HepG2 (cell line): ENCODE data around the gene POFUT2. TPM values are rescaled to one million over a fixed set of nuclear protein-coding genes. Genes with fewer than 3 reads are reported as not detected.

Experiments used
- CREM ChIP-seq, 2 experiments: sonication (generic) in 1 of 2; formaldehyde crosslinking in 1 of 2; IDR thresholded peaks; 2 replicates each; pipeline versions ENCODE4 v1.4.0 to v1.6.1; 2016 to 2020; ENCODE audit warnings: antibody characterized with exemption in 1 of 2, mild to moderate bottlenecking in 1 of 2, missing genetic modification reagents in 1 of 2
- FOXK1 ChIP-seq: sonication (generic); formaldehyde crosslinking; IDR thresholded peaks from 2 replicates; pipeline ENCODE4 v1.4.0; 2020; ENCODE audit warnings: low read depth, missing genetic modification reagents, borderline replicate concordance
- KDM3A ChIP-seq: IDR thresholded peaks from 2 replicates; pipeline ENCODE4 v1.6.1; 2018; ENCODE audit warnings: low read depth, missing compliant biosample characterization
- KLF15 ChIP-seq: sonication (generic); formaldehyde crosslinking; IDR thresholded peaks from 2 replicates; pipeline ENCODE4 v1.8.1; 2023; ENCODE audit warnings: borderline replicate concordance, mild to moderate bottlenecking, inconsistent platforms, missing genetic modification reagents, mixed read lengths
- TOPORS ChIP-seq: sonication (generic); formaldehyde crosslinking; IDR thresholded peaks from 2 replicates; pipeline ENCODE4 v1.8.0; 2023; ENCODE audit warnings: mild to moderate bottlenecking, missing genetic modification reagents
- ZFP41 ChIP-seq: sonication (generic); formaldehyde crosslinking; IDR thresholded peaks from 2 replicates; pipeline ENCODE4 v1.4.0; 2020; ENCODE audit warnings: mild to moderate bottlenecking, missing genetic modification reagents, borderline replicate concordance
- ZNF143 ChIP-seq: sonication (generic); formaldehyde crosslinking; IDR thresholded peaks from 2 replicates; pipeline ENCODE4 v1.4.0; 2020; ENCODE audit warnings: missing genetic modification reagents
- ZNF20 ChIP-seq: sonication (generic); formaldehyde crosslinking; IDR thresholded peaks from 2 replicates; pipeline ENCODE4 v1.4.0; 2020; ENCODE audit warnings: mild to moderate bottlenecking, moderate library complexity, missing genetic modification reagents
- ZNF33B ChIP-seq: sonication (generic); formaldehyde crosslinking; IDR thresholded peaks from 2 replicates; pipeline ENCODE4 v1.5.1; 2020; ENCODE audit warnings: mild to moderate bottlenecking, missing genetic modification reagents
- ZSCAN12 ChIP-seq: sonication (generic); formaldehyde crosslinking; IDR thresholded peaks from 2 replicates; pipeline ENCODE4 v1.9.0; 2021; ENCODE audit warnings: mild to moderate bottlenecking, missing genetic modification reagents
- polyA plus RNA-seq, 8 experiments: library from polyadenylated mRNA; depleted of rRNA in 3 of 8; stranded (reverse) in 7 of 8; unstranded in 1 of 8; fragments of >200 nt; fragmentation: Illumina TruSeq in 4 of 8; extraction: Trizol in 4 of 8; gene quantifications; 2 replicates each; pipeline versions ENCODE4 v1.2.1 to v1.2.3, GENCODE V29; 2011 to 2016; ENCODE audit warnings: low read depth in 4 of 8, missing spikeins in 1 of 8, mixed read lengths in 1 of 8; ENCODE audit not compliant: insufficient read depth in 1 of 8
- total RNA-seq, 5 experiments: library from RNA; depleted of rRNA; stranded (reverse); fragments of >200 nt; fragmentation: Illumina TruSeq; extraction: Trizol; gene quantifications; 2 replicates each; pipeline ENCODE4 v1.2.3, GENCODE V29; 2016; ENCODE audit warnings: low read depth in 1 of 5
- TF ChIP-seq, protein P1 (sequence below): sonication (generic); formaldehyde crosslinking; IDR thresholded peaks from 2 replicates; pipeline ENCODE4 v1.8.1; 2022; ENCODE audit warnings: mild to moderate bottlenecking, missing genetic modification reagents
- TF ChIP-seq, protein P2 (sequence below): sonication (generic); formaldehyde crosslinking; IDR thresholded peaks from 2 replicates; pipeline ENCODE4 v1.4.0; 2020; ENCODE audit warnings: missing genetic modification reagents, mild to moderate bottlenecking, borderline replicate concordance
- TF ChIP-seq, protein P3 (sequence below): IDR thresholded peaks from 2 replicates; pipeline ENCODE4 v1.6.1; 2016
- TF ChIP-seq, protein P4 (sequence below): sonication (generic); formaldehyde crosslinking; IDR thresholded peaks from 2 replicates; pipeline ENCODE4 v1.5.0; 2020; ENCODE audit warnings: mild to moderate bottlenecking, missing genetic modification reagents, borderline replicate concordance
- TF ChIP-seq, protein P5 (sequence below): sonication (generic); formaldehyde crosslinking; IDR thresholded peaks from 2 replicates; pipeline ENCODE4 v1.4.0; 2020; ENCODE audit warnings: missing genetic modification reagents

Gene POFUT2
- total and polyA plus RNA-seq, 2 of the 13 experiments (the other 11 are each of a cell fraction or from before 2014, with no cell fraction given): 22.8 to 24.0 TPM

DNA sequence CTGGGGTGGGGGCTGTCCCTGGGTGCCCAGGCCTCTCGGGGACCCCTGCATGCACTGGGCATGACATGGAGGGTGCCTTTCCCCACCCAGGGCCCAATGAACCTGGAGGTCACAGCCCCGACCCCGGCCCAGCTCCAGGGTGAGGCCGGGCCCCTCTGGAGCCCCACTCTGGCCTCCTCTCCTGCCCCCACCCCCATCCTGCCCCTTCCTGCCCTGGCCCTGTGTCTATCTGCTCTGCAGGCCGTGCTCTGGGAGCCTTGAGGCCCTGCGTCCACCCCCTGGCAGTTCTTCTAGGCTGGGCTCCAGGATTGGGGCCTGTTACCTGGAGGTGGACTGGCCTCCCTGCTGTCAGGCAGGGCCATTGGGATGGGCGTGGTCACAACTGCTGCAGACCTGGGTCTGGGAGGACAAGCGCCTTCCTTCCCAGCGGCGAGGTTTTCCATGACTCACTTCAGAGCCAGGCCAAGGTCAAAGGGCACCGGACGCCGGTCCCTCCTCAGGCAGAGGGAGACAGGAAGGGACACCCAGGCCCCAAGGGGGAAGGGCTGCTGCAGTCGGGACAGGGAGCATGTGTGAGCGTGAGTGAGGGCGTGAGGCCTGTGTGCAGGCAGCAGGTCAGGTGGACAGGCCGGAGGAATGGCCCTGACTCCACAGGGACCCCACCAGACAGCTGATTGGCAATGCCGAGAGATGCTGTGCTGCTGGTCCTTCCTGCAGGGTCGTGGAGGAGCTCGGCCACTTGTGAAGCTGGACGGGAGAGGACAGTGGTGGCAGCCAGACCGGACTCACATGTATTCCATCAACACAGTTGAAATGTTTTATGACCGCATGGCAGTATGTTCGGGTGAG lies 31.1 kb upstream of the POFUT2 start (continued):
- TF ChIP-seq, protein P1, sequence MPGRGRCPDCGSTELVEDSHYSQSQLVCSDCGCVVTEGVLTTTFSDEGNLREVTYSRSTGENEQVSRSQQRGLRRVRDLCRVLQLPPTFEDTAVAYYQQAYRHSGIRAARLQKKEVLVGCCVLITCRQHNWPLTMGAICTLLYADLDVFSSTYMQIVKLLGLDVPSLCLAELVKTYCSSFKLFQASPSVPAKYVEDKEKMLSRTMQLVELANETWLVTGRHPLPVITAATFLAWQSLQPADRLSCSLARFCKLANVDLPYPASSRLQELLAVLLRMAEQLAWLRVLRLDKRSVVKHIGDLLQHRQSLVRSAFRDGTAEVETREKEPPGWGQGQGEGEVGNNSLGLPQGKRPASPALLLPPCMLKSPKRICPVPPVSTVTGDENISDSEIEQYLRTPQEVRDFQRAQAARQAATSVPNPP (CRISPR knock-in tag): no peak
- TF ChIP-seq, protein P2, sequence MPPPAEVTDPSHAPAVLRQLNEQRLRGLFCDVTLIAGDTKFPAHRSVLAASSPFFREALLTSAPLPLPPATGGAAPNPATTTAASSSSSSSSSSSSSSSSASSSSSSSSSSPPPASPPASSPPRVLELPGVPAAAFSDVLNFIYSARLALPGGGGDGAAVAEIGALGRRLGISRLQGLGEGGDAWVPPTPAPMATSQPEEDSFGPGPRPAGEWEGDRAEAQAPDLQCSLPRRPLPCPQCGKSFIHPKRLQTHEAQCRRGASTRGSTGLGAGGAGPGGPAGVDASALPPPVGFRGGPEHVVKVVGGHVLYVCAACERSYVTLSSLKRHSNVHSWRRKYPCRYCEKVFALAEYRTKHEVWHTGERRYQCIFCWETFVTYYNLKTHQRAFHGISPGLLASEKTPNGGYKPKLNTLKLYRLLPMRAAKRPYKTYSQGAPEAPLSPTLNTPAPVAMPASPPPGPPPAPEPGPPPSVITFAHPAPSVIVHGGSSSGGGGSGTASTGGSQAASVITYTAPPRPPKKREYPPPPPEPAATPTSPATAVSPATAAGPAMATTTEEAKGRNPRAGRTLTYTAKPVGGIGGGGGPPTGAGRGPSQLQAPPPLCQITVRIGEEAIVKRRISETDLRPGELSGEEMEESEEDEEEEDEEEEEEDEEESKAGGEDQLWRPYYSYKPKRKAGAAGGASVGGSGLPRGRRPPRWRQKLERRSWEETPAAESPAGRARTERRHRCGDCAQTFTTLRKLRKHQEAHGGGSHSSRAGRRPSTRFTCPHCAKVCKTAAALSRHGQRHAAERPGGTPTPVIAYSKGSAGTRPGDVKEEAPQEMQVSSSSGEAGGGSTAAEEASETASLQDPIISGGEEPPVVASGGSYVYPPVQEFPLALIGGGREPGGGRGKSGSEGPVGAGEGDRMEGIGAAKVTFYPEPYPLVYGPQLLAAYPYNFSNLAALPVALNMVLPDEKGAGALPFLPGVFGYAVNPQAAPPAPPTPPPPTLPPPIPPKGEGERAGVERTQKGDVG: no peak
- TF ChIP-seq, protein P3, sequence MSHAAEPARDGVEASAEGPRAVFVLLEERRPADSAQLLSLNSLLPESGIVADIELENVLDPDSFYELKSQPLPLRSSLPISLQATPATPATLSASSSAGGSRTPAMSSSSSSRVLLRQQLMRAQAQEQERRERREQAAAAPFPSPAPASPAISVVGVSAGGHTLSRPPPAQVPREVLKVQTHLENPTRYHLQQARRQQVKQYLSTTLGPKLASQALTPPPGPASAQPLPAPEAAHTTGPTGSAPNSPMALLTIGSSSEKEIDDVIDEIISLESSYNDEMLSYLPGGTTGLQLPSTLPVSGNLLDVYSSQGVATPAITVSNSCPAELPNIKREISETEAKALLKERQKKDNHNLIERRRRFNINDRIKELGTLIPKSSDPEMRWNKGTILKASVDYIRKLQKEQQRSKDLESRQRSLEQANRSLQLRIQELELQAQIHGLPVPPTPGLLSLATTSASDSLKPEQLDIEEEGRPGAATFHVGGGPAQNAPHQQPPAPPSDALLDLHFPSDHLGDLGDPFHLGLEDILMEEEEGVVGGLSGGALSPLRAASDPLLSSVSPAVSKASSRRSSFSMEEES (CRISPR knock-in tag): peak; percentile 74; the same call in 1 of the 2 replicates
- TF ChIP-seq ZNF20 (CRISPR knock-in tag) (no peak), ZNF33B (CRISPR knock-in tag) (0 out of 2 replicates have a peak, but pooled peaks have one; percentile 25), ZFP41 (CRISPR knock-in tag) (no peak), ZNF143 (0 out of 2 replicates have a peak, but pooled peaks have one; percentile 44), KDM3A (CRISPR knock-in tag) (no peak), CREM (IDR thresholded peaks at IDR 0.05) (no peak), CREM (CRISPR knock-in tag; IDR thresholded peaks at IDR 0.05) (no peak), KLF15 (CRISPR knock-in tag) (no peak), FOXK1 (CRISPR knock-in tag) (no peak), ZSCAN12 (no peak), TOPORS (CRISPR knock-in tag) (0 out of 2 replicates have a peak, but pooled peaks have one; percentile 33)
- TF ChIP-seq, protein P4, sequence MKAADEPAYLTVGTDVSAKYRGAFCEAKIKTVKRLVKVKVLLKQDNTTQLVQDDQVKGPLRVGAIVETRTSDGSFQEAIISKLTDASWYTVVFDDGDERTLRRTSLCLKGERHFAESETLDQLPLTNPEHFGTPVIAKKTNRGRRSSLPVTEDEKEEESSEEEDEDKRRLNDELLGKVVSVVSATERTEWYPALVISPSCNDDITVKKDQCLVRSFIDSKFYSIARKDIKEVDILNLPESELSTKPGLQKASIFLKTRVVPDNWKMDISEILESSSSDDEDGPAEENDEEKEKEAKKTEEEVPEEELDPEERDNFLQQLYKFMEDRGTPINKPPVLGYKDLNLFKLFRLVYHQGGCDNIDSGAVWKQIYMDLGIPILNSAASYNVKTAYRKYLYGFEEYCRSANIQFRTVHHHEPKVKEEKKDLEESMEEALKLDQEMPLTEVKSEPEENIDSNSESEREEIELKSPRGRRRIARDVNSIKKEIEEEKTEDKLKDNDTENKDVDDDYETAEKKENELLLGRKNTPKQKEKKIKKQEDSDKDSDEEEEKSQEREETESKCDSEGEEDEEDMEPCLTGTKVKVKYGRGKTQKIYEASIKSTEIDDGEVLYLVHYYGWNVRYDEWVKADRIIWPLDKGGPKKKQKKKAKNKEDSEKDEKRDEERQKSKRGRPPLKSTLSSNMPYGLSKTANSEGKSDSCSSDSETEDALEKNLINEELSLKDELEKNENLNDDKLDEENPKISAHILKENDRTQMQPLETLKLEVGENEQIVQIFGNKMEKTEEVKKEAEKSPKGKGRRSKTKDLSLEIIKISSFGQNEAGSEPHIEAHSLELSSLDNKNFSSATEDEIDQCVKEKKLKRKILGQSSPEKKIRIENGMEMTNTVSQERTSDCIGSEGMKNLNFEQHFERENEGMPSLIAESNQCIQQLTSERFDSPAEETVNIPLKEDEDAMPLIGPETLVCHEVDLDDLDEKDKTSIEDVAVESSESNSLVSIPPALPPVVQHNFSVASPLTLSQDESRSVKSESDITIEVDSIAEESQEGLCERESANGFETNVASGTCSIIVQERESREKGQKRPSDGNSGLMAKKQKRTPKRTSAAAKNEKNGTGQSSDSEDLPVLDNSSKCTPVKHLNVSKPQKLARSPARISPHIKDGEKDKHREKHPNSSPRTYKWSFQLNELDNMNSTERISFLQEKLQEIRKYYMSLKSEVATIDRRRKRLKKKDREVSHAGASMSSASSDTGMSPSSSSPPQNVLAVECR: peak; percentile 67; the same call in 1 of the 2 replicates
- TF ChIP-seq, protein P5, sequence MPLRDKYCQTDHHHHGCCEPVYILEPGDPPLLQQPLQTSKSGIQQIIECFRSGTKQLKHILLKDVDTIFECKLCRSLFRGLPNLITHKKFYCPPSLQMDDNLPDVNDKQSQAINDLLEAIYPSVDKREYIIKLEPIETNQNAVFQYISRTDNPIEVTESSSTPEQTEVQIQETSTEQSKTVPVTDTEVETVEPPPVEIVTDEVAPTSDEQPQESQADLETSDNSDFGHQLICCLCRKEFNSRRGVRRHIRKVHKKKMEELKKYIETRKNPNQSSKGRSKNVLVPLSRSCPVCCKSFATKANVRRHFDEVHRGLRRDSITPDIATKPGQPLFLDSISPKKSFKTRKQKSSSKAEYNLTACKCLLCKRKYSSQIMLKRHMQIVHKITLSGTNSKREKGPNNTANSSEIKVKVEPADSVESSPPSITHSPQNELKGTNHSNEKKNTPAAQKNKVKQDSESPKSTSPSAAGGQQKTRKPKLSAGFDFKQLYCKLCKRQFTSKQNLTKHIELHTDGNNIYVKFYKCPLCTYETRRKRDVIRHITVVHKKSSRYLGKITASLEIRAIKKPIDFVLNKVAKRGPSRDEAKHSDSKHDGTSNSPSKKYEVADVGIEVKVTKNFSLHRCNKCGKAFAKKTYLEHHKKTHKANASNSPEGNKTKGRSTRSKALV (CRISPR knock-in tag): no peak
